Neural crest cell (in vitro differentiated cells): ENCODE data around the gene TTC34. TPM values are rescaled to one million over a fixed set of nuclear protein-coding genes. Genes with fewer than 3 reads are reported as not detected.
A peak's percentile ranks its signal among the peaks of the same experiment; 100 is the strongest.

Experiments used
- DNase-seq: peaks from one replicate; pipeline ENCODE4 v3.0.0; 2021; ENCODE audit warnings: low read depth, mixed read lengths, low spot score
- H3K27ac Mint-ChIP-seq: one replicate; pipeline ENCODE4 v1.8.0; 2021; ENCODE audit warnings: mild to moderate bottlenecking, mixed read lengths; ENCODE audit not compliant: unreplicated experiment
- H3K27me3 Mint-ChIP-seq: 2 replicates; pipeline ENCODE4 v1.8.0; 2021; ENCODE audit warnings: low read depth, mild to moderate bottlenecking, mixed read lengths
- H3K36me3 Mint-ChIP-seq: 2 replicates; pipeline ENCODE4 v1.8.0; 2021; ENCODE audit warnings: low read depth, mild to moderate bottlenecking, mixed read lengths
- H3K4me1 Mint-ChIP-seq: 2 replicates; pipeline ENCODE4 v1.8.0; 2021; ENCODE audit warnings: mixed read lengths
- H3K4me3 Mint-ChIP-seq: one replicate; pipeline ENCODE4 v1.8.0; 2021; ENCODE audit warnings: mild to moderate bottlenecking, mixed read lengths
- H3K9me3 Mint-ChIP-seq: 2 replicates; pipeline ENCODE4 v1.8.0; 2021; ENCODE audit warnings: mixed read lengths
- CTCF ChIP-seq: fragments of 200-600 bp; sonication (generic); conservative IDR thresholded peaks from 2 replicates; pipeline ENCODE4 v1.5.0; 2021; ENCODE audit warnings: antibody characterized with exemption, mild to moderate bottlenecking
- total RNA-seq: library from RNA; stranded (reverse); gene quantifications from 2 replicates; pipeline ENCODE4 v1.2.1, GENCODE V29; 2021

TTC34 gene
- total RNA-seq, 1 donor from 2014 or later = 2.7 TPM

GRCh38 chr1:2591581-2592261 is 209.8 kb downstream of the TTC34 start:
- TF ChIP-seq CTCF = no peak
- H3K9me3 Mint-ChIP-seq = no peaks in the 10 kb centered on the region
- no peak overlapping the region for H3K4me3 Mint-ChIP-seq
- no peaks in the 10 kb centered on the region for H3K27me3 Mint-ChIP-seq
- no peak overlapping the region for H3K27ac Mint-ChIP-seq
- no peaks in the 10 kb centered on the region for H3K36me3 Mint-ChIP-seq
- no peaks in the 10 kb centered on the region for H3K4me1 Mint-ChIP-seq
- no peak for DNase-seq

GRCh38 chr1:2591233-2591580 is 210.3 kb downstream of the TTC34 start:
- Mint-ChIP-seq H3K9me3 (no peaks in the 10 kb centered on the region), H3K4me3 (peak overlapping the region; percentile 65), H3K27ac (no peak overlapping the region), H3K27me3 (no peaks in the 10 kb centered on the region), H3K4me1 (no peaks in the 10 kb centered on the region), H3K36me3 (no peaks in the 10 kb centered on the region)
- DNase-seq = no peak
- no peak for TF ChIP-seq CTCF

DNA sequence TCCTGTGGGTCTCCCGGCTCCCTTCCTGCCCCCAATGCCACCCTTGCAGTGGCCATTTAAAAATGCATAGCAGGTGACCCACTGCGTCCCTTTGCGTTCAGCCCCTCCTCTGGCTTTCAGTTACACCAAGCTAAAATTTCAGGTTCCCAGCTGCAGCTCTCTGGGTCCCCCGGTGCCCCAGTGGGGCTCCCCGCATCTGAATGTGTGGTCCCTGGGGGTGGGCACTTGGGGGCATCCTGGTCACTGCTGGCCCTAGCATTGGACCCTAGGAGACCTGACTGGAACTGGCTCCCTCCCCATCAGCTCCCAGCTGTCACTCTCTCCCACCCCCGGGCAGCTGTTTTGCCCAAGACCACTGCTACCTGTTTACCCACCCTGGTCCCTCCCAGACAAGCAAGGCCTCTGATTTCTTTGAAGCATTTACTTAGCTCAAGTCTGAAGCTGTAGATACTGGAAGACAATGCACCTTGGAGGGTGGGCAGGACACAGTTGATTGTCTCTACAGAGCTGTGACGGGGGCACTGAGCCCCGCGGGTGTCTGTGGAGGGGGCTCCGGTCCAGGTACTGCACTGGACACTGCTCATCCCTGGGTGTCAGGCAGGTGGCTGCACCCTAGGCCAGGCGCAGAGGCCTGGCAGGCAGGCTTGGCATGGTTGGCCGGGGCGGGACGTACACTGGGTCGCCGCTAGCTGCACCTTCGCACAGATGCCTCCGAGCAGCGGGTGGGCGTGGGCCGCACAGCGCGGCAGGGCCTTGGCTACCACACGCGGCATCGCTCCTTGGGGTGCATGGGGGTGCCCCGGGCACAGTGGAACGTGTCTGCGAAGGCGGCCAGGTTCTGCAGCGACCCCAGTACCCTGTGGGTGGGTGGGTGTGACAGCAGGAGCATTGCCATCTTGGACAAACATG is 211.0 kb downstream of the TTC34 start:
- H3K36me3 Mint-ChIP-seq = no peaks in the 10 kb centered on the region
- DNase-seq = no peak
- no peak for TF ChIP-seq CTCF
- no peaks in the 10 kb centered on the region for H3K27me3 Mint-ChIP-seq
- peak overlapping the region; percentile 47 for H3K4me3 Mint-ChIP-seq
- H3K4me1 Mint-ChIP-seq = peaks cover 1% of the 10 kb centered on the region
- H3K9me3 Mint-ChIP-seq = no peaks in the 10 kb centered on the region
- H3K27ac Mint-ChIP-seq = no peak overlapping the region

DNA sequence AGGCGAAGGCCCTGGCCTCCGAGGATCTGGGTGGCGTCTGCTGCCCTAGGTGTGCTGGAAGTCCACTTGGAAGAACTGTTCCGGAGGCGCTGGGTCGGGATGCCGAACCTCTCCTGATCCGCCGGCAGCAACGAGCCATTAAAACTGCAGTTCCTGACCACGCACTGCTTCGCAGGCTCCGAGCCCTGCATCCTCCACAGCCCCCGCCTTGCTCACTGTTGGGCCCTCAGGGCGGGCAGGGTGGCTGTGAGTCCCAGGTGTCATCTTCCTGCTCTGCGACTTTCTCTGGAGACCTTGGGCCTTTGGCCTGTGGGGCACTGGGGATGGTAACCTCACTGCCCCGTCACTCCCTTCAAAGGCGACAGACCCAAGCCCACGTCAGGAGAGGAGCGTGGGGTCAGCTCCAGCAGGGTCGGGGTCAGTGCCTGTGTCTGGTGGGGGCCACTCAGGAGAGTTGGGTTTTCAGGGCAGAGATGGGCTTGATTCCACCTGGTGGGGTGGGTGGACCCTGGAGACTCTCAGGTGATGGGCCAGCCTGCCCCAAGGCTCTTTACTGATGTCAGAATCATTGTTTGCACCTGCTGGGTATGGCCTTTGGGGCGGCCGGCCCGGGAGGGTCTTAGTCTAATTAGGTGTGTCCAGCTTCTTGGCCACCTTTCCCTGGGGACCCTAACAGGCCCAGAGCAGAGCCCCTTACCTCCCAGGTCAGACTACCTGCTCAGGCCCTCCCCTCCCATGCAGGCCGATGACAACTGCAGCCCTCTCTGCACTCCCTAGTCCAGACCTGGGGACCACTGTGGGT is 211.9 kb downstream of the TTC34 start:
- H3K27ac Mint-ChIP-seq = no peak overlapping the region
- TF ChIP-seq CTCF = no peak
- peaks cover 10% of the 10 kb centered on the region for H3K4me1 Mint-ChIP-seq
- H3K4me3 Mint-ChIP-seq = peak overlapping the region; percentile 54
- no peaks in the 10 kb centered on the region for H3K36me3 Mint-ChIP-seq
- H3K9me3 Mint-ChIP-seq = no peaks in the 10 kb centered on the region
- H3K27me3 Mint-ChIP-seq = no peaks in the 10 kb centered on the region
- DNase-seq = no peak

GRCh38 chr1:2588661-2589430 is 212.6 kb downstream of the TTC34 start:
- H3K9me3 Mint-ChIP-seq = no peaks in the 10 kb centered on the region
- no peak for DNase-seq
- no peaks in the 10 kb centered on the region for H3K36me3 Mint-ChIP-seq
- H3K27me3 Mint-ChIP-seq = no peaks in the 10 kb centered on the region
- H3K4me3 Mint-ChIP-seq = peak overlapping the region; percentile 62
- H3K27ac Mint-ChIP-seq = no peak overlapping the region
- no peak for TF ChIP-seq CTCF
- H3K4me1 Mint-ChIP-seq = peaks cover 14% of the 10 kb centered on the region
